HG03064 (cell line): ENCODE results near the gene LMO7.
A peak's percentile ranks its signal among the peaks of the same experiment; 100 is the strongest.

Experiments used
- ATAC-seq: cut with Tn5 transposase; IDR thresholded peaks from one replicate; pipeline ENCODE4 v1.9.1; 2021; ENCODE audit warnings: low read depth; ENCODE audit not compliant: unreplicated experiment

The LMO7 gene

GRCh38 chr13:75796825-75797224 is 160.7 kb downstream of the LMO7 start:
- ATAC-seq: no peak

- ATAC-seq: no peak
Observed at GRCh38 chr13:75797239-75797638, 161.1 kb downstream of the LMO7 start.

- no peak for ATAC-seq
Observed at GRCh38 chr13:75797719-75798118, 161.6 kb downstream of the LMO7 start.

- ATAC-seq: no peak
Observed at GRCh38 chr13:75798353-75799255, 162.5 kb downstream of the LMO7 start.

- ATAC-seq: no peak
Observed at GRCh38 chr13:75800545-75800944, 164.4 kb downstream of the LMO7 start.

GRCh38 chr13:75801388-75801945 is 165.3 kb downstream of the LMO7 start:
- ATAC-seq: no peak

- no peak for ATAC-seq
Observed at GRCh38 chr13:75802161-75802560, 166.0 kb downstream of the LMO7 start.

- peak; percentile 71 for ATAC-seq
Observed at GRCh38 chr13:75803164-75803611, 167.1 kb downstream of the LMO7 start.

GRCh38 chr13:75804054-75804453 is 167.9 kb downstream of the LMO7 start:
- ATAC-seq: no peak

- no peak for ATAC-seq
Observed at GRCh38 chr13:75804605-75805004, 168.5 kb downstream of the LMO7 start.

- ATAC-seq: no peak
Observed at GRCh38 chr13:75806117-75806516, 170.0 kb downstream of the LMO7 start.

GRCh38 chr13:75811361-75811760 is 175.2 kb downstream of the LMO7 start:
- no peak for ATAC-seq

- ATAC-seq: no peak
Observed at GRCh38 chr13:75811841-75812240, 175.7 kb downstream of the LMO7 start.

GRCh38 chr13:75812751-75813181 is 176.6 kb downstream of the LMO7 start:
- no peak for ATAC-seq

GRCh38 chr13:75813323-75813722 is 177.2 kb downstream of the LMO7 start:
- ATAC-seq: no peak

GRCh38 chr13:75818179-75818967 is 182.2 kb downstream of the LMO7 start:
- ATAC-seq: no peak

GRCh38 chr13:75818968-75819225 is 182.8 kb downstream of the LMO7 start:
- no peak for ATAC-seq

- ATAC-seq: no peak
Observed at GRCh38 chr13:75825161-75825560, 189.0 kb downstream of the LMO7 start.

- ATAC-seq: peak; percentile 72
Observed at GRCh38 chr13:75825594-75825993, 189.5 kb downstream of the LMO7 start.

GRCh38 chr13:75826391-75826790 is 190.3 kb downstream of the LMO7 start:
- ATAC-seq: no peak

- no peak for ATAC-seq
Observed at GRCh38 chr13:75829830-75830229, 193.7 kb downstream of the LMO7 start.
